Measurements from ENCODE around the gene C1QTNF5. TPM values are rescaled to one million over a fixed set of nuclear protein-coding genes. Genes with fewer than 3 reads are reported as not detected.

C1QTNF5 gene
- polyA plus RNA-seq, 6 donors from 2014 or later: not detected

DNA sequence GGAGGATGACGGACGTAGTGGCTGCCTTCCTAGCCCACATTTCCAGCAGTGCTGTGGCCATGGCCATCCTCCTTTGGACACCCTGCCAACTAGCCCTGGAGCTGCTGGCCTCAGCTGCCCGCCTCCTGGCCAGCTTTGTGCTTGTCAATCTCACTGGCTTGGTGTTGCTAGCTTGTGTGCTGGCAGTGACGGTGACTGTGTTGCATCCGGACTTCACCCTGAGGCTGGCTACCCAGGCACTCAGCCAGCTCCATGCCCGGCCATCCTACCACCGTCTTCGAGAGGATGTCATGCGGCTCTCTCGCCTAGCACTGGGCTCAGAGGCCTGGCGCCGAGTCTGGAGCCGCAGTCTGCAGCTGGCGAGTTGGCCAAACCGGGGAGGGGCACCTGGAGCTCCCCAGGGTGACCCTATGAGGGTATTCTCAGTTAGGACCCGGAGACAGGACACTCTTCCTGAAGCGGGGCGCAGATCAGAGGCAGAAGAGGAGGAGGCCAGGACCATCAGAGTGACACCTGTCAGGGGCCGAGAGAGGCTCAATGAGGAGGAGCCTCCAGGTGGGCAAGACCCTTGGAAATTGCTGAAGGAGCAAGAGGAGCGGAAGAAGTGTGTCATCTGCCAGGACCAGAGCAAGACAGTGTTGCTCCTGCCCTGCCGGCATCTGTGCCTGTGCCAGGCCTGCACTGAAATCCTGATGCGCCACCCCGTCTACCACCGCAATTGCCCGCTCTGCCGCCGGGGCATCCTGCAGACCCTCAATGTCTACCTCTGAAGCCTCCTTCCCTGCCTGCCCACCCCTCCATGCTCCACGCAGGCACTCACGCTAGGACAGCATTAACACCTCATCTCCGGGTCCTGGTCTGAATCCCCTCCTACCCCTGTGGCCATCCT, 4.8 kb downstream of the C1QTNF5 start:
- H3K27ac Mint-ChIP-seq: peak overlapping the region in 3 of 6 donors; percentile 14 to 98 (median 69)

GRCh38 chr11:119335091-119335654, 5.5 kb downstream of the C1QTNF5 start:
- Mint-ChIP-seq H3K4me1 (peaks cover 27 to 62% (median 56%) of the 10 kb centered on the region in 3 donors), H3K36me3 (peaks cover 0 to 16% of the 10 kb centered on the region in 2 donors), H3K4me3 (peak overlapping the region; percentile 93 to 100 (median 97)), H3K27ac (peak overlapping the region in 4 of 6 donors; percentile 96 to 99 (median 98)), H3K27me3 (peaks cover 10 to 17% (median 11%) of the 10 kb centered on the region in 3 donors), H3K9me3 (no peaks in the 10 kb centered on the region)
- ATAC-seq (ENCODE audit: low read depth in 2 of 2): no peak
- no peak for DNase-seq

More for the DNA sequence above, 4.8 kb downstream of the C1QTNF5 start:
- DNase-seq (no peak), ATAC-seq (ENCODE audit: low read depth in 2 of 2) (no peak)
- Mint-ChIP-seq H3K27me3 (peaks cover 12 to 17% (median 13%) of the 10 kb centered on the region in 3 donors), H3K9me3 (no peaks in the 10 kb centered on the region), H3K4me3 (peak overlapping the region; percentile 93 to 100 (median 97)), H3K4me1 (peaks cover 29 to 66% (median 60%) of the 10 kb centered on the region in 3 donors), H3K36me3 (peaks cover 0 to 16% of the 10 kb centered on the region in 2 donors)

DNA sequence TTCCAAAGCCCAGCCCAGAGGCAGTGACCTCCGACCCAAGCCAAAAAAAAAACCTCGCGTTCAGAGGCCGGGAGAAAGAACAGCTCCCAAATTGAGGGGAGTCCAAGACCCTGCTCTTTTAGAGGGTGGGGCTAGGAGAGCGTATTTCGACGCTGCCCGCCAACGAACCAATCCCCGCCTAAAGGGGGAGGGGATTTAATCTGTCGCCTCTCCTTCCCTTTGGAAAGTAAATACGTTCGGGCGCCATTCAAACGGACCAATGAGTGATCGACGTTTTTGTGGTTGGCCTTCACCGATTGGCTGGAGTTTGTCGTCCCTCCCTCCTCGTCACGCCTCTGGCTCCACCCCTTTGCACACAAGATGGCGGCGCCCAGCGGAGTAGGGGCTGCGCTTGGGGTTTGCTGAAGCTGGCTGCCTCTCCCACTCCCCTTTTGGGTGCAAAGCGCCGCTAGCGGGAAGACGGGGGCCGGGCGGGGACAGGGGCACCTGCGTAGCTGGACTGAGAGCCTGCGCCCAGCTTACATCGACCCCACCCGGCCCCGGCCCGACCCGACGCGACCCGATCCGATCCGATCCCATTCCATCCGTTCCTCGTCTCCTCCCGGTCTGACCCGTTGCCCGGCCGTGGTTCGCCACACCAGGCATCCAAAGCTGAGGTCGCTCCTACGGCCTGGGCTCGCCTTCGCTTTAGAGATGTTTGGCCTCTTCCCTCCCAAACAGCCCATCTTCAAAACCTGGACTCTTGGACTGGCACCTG, 6.3 kb downstream of the C1QTNF5 start, which contains the start of gene RNF26:
TSS of gene RNF26 (plus strand) at position 354 of the 757 bp plus-strand sequence. CDS start 596 bp downstream, outside the sequence.
- H3K4me1 Mint-ChIP-seq: peaks cover 26 to 60% (median 55%) of the 10 kb centered on the region in 3 donors
- peak; percentile 93 for DNase-seq
- peak; percentile 96 to 97 for ATAC-seq (ENCODE audit: low read depth in 2 of 2)
- H3K4me3 Mint-ChIP-seq: peak within 1 kb of the TSS; percentile 93 to 100 (median 97)
- peaks cover 8 to 15% (median 13%) of the 10 kb centered on the region in 3 donors for H3K27me3 Mint-ChIP-seq
- H3K36me3 Mint-ChIP-seq: peaks cover 0 to 14% of the 10 kb centered on the region in 2 donors
- H3K27ac Mint-ChIP-seq: peak within 1 kb of the TSS; percentile 94 to 99 (median 97)
- no peaks in the 10 kb centered on the region for H3K9me3 Mint-ChIP-seq

GRCh38 chr11:119332111-119332765, 8.4 kb downstream of the C1QTNF5 start:
- DNase-seq (no peak), ATAC-seq (ENCODE audit: low read depth in 2 of 2) (no peak)
- Mint-ChIP-seq H3K27ac (peak overlapping the region in 2 of 6 donors; percentile 15 to 45), H3K36me3 (peaks cover 0 to 5% of the 10 kb centered on the region in 2 donors), H3K4me3 (peak overlapping the region in 6 of 8 donors; percentile 37 to 99 (median 94)), H3K27me3 (peaks cover 0 to 8% (median 5%) of the 10 kb centered on the region in 3 donors), H3K4me1 (peaks cover 23 to 41% (median 40%) of the 10 kb centered on the region in 3 donors), H3K9me3 (no peaks in the 10 kb centered on the region)

DNA sequence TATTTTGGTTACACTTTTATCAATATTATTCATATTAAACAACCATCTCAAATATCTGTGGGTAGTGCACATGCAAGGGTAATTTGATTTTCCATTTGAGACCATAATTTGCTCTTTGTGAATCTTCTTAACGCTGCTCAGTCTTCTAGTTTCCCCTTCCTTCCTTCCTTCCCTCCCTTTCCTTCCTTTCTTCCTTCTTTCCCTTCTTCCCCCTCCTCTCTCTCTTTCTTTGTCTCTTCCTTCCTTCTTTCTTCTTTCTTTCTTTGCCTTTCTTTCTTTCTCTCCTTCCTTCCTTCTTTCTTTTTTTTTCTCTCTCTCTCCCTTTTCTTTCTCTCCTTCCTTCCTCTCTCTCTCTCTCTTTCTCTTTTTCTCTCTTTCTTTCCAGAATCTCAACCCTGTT, 10.4 kb downstream of the C1QTNF5 start:
- peaks cover 0 to 5% of the 10 kb centered on the region in 2 donors for H3K36me3 Mint-ChIP-seq
- DNase-seq (no peak), ATAC-seq (ENCODE audit: low read depth in 2 of 2) (no peak)
- H3K27ac Mint-ChIP-seq: peak overlapping the region in 1 of 6 donors; percentile 21
- no peak overlapping the region for H3K4me3 Mint-ChIP-seq
- H3K9me3 Mint-ChIP-seq: no peaks in the 10 kb centered on the region
- H3K27me3 Mint-ChIP-seq: peaks cover 0 to 8% (median 5%) of the 10 kb centered on the region in 3 donors
- peaks cover 16 to 23% (median 20%) of the 10 kb centered on the region in 3 donors for H3K4me1 Mint-ChIP-seq

GRCh38 chr11:119329320-119329719, 11.4 kb downstream of the C1QTNF5 start:
- H3K36me3 Mint-ChIP-seq: no peaks in the 10 kb centered on the region
- no peak for ATAC-seq (ENCODE audit: low read depth in 2 of 2)
- DNase-seq: no peak
- peaks cover 0 to 8% (median 5%) of the 10 kb centered on the region in 3 donors for H3K27me3 Mint-ChIP-seq
- H3K4me3 Mint-ChIP-seq: no peak overlapping the region
- H3K27ac Mint-ChIP-seq: no peak overlapping the region
- H3K4me1 Mint-ChIP-seq: peaks cover 10 to 15% (median 13%) of the 10 kb centered on the region in 3 donors
- H3K9me3 Mint-ChIP-seq: no peaks in the 10 kb centered on the region

GRCh38 chr11:119324189-119324588, 16.5 kb downstream of the C1QTNF5 start:
- no peak for DNase-seq
- H3K36me3 Mint-ChIP-seq: no peaks in the 10 kb centered on the region
- peaks cover 21 to 33% (median 26%) of the 10 kb centered on the region in 3 donors for H3K4me1 Mint-ChIP-seq
- no peak overlapping the region for H3K4me3 Mint-ChIP-seq
- H3K27me3 Mint-ChIP-seq: peaks cover 2 to 18% (median 16%) of the 10 kb centered on the region in 3 donors
- no peak overlapping the region for H3K27ac Mint-ChIP-seq
- H3K9me3 Mint-ChIP-seq: no peaks in the 10 kb centered on the region
- ATAC-seq (ENCODE audit: low read depth in 2 of 2): no peak

DNA sequence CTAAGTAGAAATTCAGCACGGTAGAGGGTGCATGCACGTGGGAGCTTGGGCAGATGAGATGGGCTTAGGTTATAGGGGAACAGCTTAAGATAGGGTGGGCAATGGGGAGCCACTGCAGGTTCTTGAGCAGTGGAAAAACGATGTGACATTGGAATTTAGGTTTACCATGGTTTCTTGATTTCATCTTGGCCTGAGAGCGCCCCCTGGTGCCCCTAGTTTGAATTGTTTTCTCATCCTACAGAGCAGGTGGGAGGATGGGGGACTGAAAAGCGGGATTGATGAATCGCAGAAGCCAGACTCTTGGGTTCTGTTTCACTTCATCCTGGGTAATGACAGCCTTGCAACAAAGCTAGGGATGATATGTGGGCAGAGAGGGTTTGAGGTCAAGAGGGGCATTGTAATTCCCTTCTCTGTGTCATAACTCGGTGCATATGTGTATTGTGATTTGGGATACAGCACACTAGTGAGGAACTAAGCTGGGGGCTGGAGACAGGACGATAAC, 17.1 kb downstream of the C1QTNF5 start:
- Mint-ChIP-seq H3K27ac (peak overlapping the region in 1 of 6 donors; percentile 22), H3K27me3 (peaks cover 2 to 25% (median 22%) of the 10 kb centered on the region in 3 donors)
- peak in 1 of 2 donors; percentile 15 for ATAC-seq (ENCODE audit: low read depth in 2 of 2)

GRCh38 chr11:119322921-119323531, 17.7 kb downstream of the C1QTNF5 start:
- ATAC-seq (ENCODE audit: low read depth in 2 of 2): no peak
- no peak for DNase-seq
- H3K4me1 Mint-ChIP-seq: peaks cover 21 to 39% (median 30%) of the 10 kb centered on the region in 3 donors
- peaks cover 5 to 27% (median 23%) of the 10 kb centered on the region in 3 donors for H3K27me3 Mint-ChIP-seq
- peak overlapping the region in 3 of 8 donors; percentile 3 to 55 (median 15) for H3K4me3 Mint-ChIP-seq
- no peaks in the 10 kb centered on the region for H3K36me3 Mint-ChIP-seq
- no peaks in the 10 kb centered on the region for H3K9me3 Mint-ChIP-seq
- no peak overlapping the region for H3K27ac Mint-ChIP-seq

More for the DNA sequence above, 17.1 kb downstream of the C1QTNF5 start:
- DNase-seq: peak; percentile 61
- Mint-ChIP-seq H3K4me1 (peaks cover 21 to 39% (median 30%) of the 10 kb centered on the region in 3 donors), H3K9me3 (no peaks in the 10 kb centered on the region), H3K4me3 (peak overlapping the region in 4 of 8 donors; percentile 3 to 69 (median 18)), H3K36me3 (no peaks in the 10 kb centered on the region)

DNA sequence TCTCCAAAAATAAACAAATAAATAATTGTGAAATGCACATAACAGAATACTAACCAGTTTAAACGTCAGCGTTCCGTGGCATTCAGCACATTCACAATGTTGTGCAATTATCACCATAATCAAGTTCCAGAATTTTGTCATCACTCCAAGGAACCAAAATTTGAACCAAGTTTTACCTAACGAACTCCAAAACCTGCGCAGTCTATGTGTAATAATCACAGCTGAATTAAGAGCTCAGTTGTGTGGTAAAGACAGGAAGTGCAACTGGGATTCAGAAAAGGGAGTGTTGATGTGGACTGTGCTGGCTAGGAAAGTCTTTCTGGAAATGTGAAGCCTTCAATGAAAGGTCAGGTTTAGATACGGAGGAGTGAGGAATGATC, 18.3 kb downstream of the C1QTNF5 start:
- peaks cover 5 to 27% (median 27%) of the 10 kb centered on the region in 3 donors for H3K27me3 Mint-ChIP-seq
- no peaks in the 10 kb centered on the region for H3K9me3 Mint-ChIP-seq
- H3K4me3 Mint-ChIP-seq: peak overlapping the region in 3 of 8 donors; percentile 55 to 89 (median 87)
- DNase-seq (no peak), ATAC-seq (ENCODE audit: low read depth in 2 of 2) (no peak)
- H3K27ac Mint-ChIP-seq: peak overlapping the region in 1 of 6 donors; percentile 19
- H3K36me3 Mint-ChIP-seq: no peaks in the 10 kb centered on the region
- peaks cover 25 to 39% (median 30%) of the 10 kb centered on the region in 3 donors for H3K4me1 Mint-ChIP-seq

GRCh38 chr11:119320776-119321524, 19.7 kb downstream of the C1QTNF5 start:
- peaks cover 5 to 31% (median 27%) of the 10 kb centered on the region in 3 donors for H3K27me3 Mint-ChIP-seq
- no peaks in the 10 kb centered on the region for H3K36me3 Mint-ChIP-seq
- peak overlapping the region in 2 of 6 donors; percentile 63 to 83 for H3K27ac Mint-ChIP-seq
- peaks cover 29 to 42% (median 30%) of the 10 kb centered on the region in 3 donors for H3K4me1 Mint-ChIP-seq
- ATAC-seq (ENCODE audit: low read depth in 2 of 2) (peak; percentile 73 to 75), DNase-seq (peak; percentile 48)
- H3K9me3 Mint-ChIP-seq: no peaks in the 10 kb centered on the region
- H3K4me3 Mint-ChIP-seq: peak overlapping the region; percentile 84 to 95 (median 88)
